Measurements from ENCODE around the gene MEIS2.

DNA sequence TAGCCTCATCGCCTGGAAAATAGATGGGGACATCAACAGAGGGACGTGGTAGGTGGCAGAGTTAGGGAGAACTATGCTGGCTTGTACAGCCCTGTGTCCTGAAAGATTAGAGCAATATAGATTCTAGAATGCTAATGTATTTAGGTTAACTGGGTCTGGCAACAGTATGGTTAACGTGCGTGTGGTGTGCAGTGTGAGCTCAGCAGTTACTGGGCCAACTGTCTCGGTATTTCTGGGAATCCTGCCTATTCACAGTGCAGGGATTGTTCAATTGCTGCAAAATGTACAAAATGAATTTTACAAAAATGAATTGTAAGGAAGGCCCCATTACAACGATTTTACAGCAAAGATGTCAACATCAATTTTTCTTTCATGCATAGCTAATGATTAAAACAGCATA, 20.6 kb downstream of the MEIS2 start:
- TF ChIP-seq CTCF (conservative IDR thresholded peaks at IDR 0.05; ENCODE audit: low read depth, low read length) (no peak), EZH2 (IDR thresholded peaks at IDR 0.05; ENCODE audit: low read length, unreplicated experiment) (no peak)
